GM21576 (cell line): ENCODE measurements around the gene RD3L.

ENCODE experiments used
- ATAC-seq: cut with Tn5 transposase; IDR thresholded peaks from one replicate; pipeline ENCODE4 v1.9.1; 2021; ENCODE audit warnings: mild to moderate bottlenecking, moderate library complexity; ENCODE audit not compliant: unreplicated experiment

The RD3L gene

GRCh38 chr14:103897075-103897947, 45.0 kb downstream of the RD3L start:
- no peak for ATAC-seq

DNA sequence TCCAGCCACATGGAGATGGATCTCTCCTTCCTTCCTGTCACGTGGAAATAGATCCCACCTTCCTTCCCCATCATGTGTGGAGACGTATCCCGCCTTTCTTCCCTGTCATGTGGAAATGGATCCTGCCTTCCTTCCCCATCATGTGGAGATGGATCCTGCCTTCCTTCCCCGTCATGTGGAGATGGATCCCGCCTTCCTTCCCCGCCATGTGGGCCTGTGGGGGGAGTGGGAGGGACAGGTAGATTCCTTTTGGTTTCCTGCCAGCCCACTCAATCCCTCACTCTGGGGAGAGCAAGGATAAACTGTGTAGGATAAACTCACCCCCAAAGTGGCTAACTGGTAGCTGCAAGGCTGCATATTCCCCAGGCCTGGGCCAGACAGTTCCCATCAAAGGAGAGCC, 45.8 kb downstream of the RD3L start:
- no peak for ATAC-seq

- no peak for ATAC-seq
Observed at GRCh38 chr14:103894723-103895059, 47.6 kb downstream of the RD3L start.

DNA sequence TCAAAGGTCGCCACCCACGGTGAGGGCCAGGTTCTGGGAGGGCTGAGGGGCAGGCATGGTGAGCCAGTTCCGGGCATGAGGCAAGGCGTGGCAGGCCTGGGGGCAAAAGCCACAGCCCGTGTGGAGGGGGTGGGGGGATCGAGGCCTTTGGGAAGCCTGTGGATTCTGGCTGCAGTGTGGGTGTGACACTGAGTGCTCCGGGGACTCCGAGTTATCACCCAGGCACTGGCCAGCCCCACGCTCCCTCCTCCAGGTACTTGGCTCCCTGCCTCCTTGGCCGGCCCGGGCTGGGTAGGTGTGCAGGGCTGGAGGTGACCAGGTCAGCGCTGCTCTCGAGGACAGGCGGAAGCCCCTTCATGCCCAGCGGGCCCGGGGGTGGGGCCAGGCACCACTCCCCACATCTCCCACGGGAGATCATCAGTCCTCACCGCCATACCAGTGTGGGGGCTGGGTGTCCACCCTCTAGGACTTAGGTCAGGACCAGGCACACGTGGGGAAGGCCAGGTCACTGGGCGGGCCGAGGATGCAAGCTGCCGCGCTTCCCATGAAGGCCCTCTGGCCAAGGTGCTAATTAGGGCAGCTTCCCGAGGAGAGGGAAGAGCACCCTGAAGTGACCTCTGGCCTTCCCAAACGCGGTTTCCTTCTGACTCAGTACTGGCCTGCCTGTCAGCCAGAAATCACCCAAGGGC, 48.2 kb downstream of the RD3L start:
- ATAC-seq, result no peak

GRCh38 chr14:103892247-103892646, 50.1 kb downstream of the RD3L start:
- ATAC-seq, result no peak

DNA sequence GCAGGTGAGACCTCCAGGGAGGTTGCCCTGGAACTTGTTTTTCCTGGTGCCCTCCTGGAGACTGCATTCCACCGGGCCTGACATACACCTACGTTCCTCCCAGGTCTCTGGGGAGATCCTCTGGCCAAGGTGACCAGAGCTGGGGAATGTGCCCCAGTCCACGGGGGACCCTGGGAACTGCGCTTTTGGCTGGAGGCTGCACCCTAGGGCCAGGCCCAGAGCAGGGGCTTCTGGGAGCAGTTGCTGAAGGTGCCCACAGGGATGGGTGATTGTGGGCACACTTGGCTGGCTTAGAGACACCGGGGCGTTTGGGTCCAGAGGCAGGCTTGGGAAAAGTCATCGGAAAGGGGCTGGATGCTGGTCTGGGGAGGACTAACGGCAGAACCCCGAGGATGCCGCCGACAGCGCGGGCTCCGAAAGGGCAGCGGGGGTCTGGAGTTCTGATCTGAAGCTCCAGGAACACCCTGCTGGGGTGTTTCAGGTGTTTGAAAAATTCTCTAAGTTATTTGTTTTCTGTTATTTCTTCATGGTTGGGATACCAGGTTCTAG, 50.6 kb downstream of the RD3L start:
- ATAC-seq, result no peak

DNA sequence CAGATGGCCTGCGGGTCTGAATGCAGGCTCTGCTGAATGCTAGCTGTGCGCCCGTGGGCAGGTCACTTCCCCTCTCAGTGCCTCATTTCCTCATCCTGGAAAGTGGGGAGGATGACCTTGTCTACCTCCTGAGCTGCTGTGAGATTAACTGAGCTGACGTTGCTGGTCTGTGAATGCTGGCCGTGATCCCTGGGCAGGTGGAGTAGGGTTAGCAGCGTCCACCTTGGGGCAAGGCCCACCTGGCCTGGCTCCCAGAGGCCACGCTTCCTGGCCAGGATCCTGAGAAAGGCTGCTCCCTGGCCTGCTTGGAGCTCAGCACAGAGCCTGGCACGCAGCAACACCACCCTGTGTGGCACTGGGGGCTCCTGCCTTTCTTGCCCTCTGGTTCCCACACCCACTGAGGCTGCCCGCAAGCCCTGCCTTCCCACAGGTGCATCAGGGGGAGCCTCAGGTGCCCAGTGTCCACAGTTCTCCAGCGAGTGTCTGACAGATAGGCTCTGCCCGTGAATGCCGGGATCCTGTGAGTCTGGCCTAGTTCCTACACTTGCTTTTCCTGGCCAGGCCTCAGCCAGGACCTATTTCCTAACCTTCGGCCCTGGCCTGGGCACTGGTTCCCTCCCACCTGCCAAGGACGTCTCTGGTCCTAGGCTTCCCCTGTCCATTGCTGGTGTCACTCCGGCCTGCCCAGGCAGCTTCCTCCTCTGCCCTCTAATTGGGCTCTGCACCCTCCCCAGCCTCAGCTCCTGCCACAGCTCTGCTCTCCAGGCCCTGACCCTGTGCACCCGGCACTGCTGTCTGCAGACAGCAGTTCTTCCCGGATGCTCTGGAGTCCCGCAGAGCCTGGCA, 51.3 kb downstream of the RD3L start:
- ATAC-seq, result no peak
